Naive thymus-derived CD8-positive, alpha-beta T cell (primary cell): ENCODE data around the gene RELCH. TPM values are rescaled to one million over a fixed set of nuclear protein-coding genes. Genes with fewer than 3 reads are reported as not detected.

ENCODE experiments used
- ATAC-seq, 2 donors: fragments of 150-1000 bp; cut with Tn5 transposase in 1 of 2; sonication (Bioruptor Pico), chemical (Tn5 transposase) in 1 of 2; 1 replicate in 1 of 2; 2 replicates in 1 of 2; pipeline ENCODE4 v1.10.0; 2021; ENCODE audit warnings: mild to moderate bottlenecking in 2 of 2, moderate library complexity in 2 of 2
- POLR2A ChIA-PET: fragments of 350-600 bp; sonication (Branson Sonifier 250); formaldehyde crosslinking; loops from one replicate; lab custom pipeline; 2021; ENCODE audit warnings: antibody characterized with exemption; lab: Charles Lee
- DNase-seq, 10 donors: peaks; one replicate each; pipeline versions ENCODE4 v3.0.0 to v3.0.0-alpha.2; 2020 to 2022
- H3K27ac Mint-ChIP-seq, 10 donors: one replicate each; pipeline ENCODE4 v1.8.0; 2020 to 2022; ENCODE audit warnings: mild to moderate bottlenecking in 10 of 10, mixed read lengths in 10 of 10, moderate library complexity in 4 of 10, inconsistent platforms in 1 of 10
- H3K27me3 Mint-ChIP-seq, 5 donors: one replicate each; pipeline ENCODE4 v1.8.0; 2021 to 2022; ENCODE audit warnings: mixed read lengths in 5 of 5
- H3K36me3 Mint-ChIP-seq, 3 donors: one replicate each; pipeline ENCODE4 v1.8.0; 2020 to 2022; ENCODE audit warnings: mixed read lengths in 3 of 3, mild to moderate bottlenecking in 2 of 3, inconsistent platforms in 1 of 3
- H3K4me1 Mint-ChIP-seq, 4 donors: one replicate each; pipeline ENCODE4 v1.8.0; 2021 to 2022; ENCODE audit warnings: mixed read lengths in 4 of 4
- H3K4me3 Mint-ChIP-seq, 10 donors: one replicate each; pipeline ENCODE4 v1.8.0; 2020 to 2022; ENCODE audit warnings: mild to moderate bottlenecking in 10 of 10, mixed read lengths in 10 of 10, moderate library complexity in 6 of 10, inconsistent platforms in 1 of 10
- H3K9me3 Mint-ChIP-seq, 9 donors: one replicate each; pipeline ENCODE4 v1.8.0; 2020 to 2022; ENCODE audit warnings: mixed read lengths in 9 of 9, mild to moderate bottlenecking in 3 of 9, inconsistent platforms in 1 of 9, moderate library complexity in 1 of 9
- polyA plus RNA-seq, 3 donors: library from polyadenylated mRNA; unstranded; fragments of 300-500 nt; fragmentation: Illumina TruSeq; gene quantifications; one replicate each; pipeline ENCODE4 v1.2.3, GENCODE V29; 2021
- total RNA-seq, 8 experiments: library from RNA in 2 of 8; stranded (reverse) in 2 of 8; gene quantifications; one replicate each; pipeline ENCODE4 v1.2.3 and lab custom pipeline; 2021 to 2026

RELCH gene
- total and polyA plus RNA-seq, 5 experiments from 2014 or later: 6.8 to 53.6 (median 9.3) TPM

- peaks cover 19 to 71% (median 60%) of the 10 kb centered on the region in 4 donors for H3K4me1 Mint-ChIP-seq
- no peaks in the 10 kb centered on the region for H3K27me3 Mint-ChIP-seq
- H3K36me3 Mint-ChIP-seq: peaks cover 0 to 3% (median 2%) of the 10 kb centered on the region in 3 donors
- no peaks in the 10 kb centered on the region for H3K9me3 Mint-ChIP-seq
- H3K27ac Mint-ChIP-seq: peak overlapping the region in 2 of 10 donors; percentile 0 to 37
- no peak for ATAC-seq
- DNase-seq: no peak
- POLR2A ChIA-PET: no interaction called here
- no peak overlapping the region for H3K4me3 Mint-ChIP-seq
These were observed 11.2 kb downstream of the RELCH start for GRCh38 chr18:62198259-62198658.

DNA sequence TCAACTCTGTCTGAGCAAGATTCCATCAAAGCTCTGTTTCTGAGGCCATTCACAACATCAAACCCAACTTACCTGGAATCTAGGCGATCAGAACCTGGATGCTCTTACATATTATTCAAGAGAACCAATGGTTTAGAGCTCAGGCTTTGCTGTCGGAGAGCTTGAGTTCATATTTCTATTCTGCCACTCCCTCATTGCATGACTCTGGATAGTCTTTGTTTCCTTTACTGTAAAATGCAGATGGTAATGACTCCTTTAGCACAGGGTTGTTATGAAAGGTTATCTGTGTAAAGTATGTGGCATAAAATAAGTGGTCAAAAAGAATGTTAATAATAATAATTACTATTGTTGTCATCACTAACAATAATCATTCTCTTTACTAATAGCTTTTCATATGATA is 12.6 kb downstream of the RELCH start:
- DNase-seq (no peak), ATAC-seq (no peak)
- H3K27me3 Mint-ChIP-seq: no peaks in the 10 kb centered on the region
- H3K9me3 Mint-ChIP-seq: no peaks in the 10 kb centered on the region
- POLR2A ChIA-PET: interaction anchor here (1.3 kb wide), 1 partner anchor 12 kb away, joined by 3 read pairs; the partner anchor contains the start of gene RELCH
- H3K4me1 Mint-ChIP-seq: peaks cover 12 to 62% (median 51%) of the 10 kb centered on the region in 4 donors
- peaks cover 0 to 5% (median 5%) of the 10 kb centered on the region in 3 donors for H3K36me3 Mint-ChIP-seq
- no peak overlapping the region for H3K4me3 Mint-ChIP-seq
- peak overlapping the region in 1 of 10 donors; percentile 51 for H3K27ac Mint-ChIP-seq

- Mint-ChIP-seq H3K4me3 (no peak overlapping the region), H3K27me3 (no peaks in the 10 kb centered on the region), H3K9me3 (no peaks in the 10 kb centered on the region), H3K36me3 (peaks cover 0 to 5% (median 5%) of the 10 kb centered on the region in 3 donors), H3K27ac (peak overlapping the region in 2 of 10 donors; percentile 5 to 33), H3K4me1 (peaks cover 12 to 58% (median 48%) of the 10 kb centered on the region in 4 donors)
- ATAC-seq (peak in 1 of 2 donors; percentile 42), DNase-seq (no peak)
- POLR2A ChIA-PET: interaction anchor here (1.3 kb wide), 1 partner anchor 13 kb away, joined by 3 read pairs; the partner anchor contains the start of gene RELCH
These were observed 13.3 kb downstream of the RELCH start for GRCh38 chr18:62200121-62200914.

- H3K4me1 Mint-ChIP-seq: peaks cover 15 to 53% (median 37%) of the 10 kb centered on the region in 4 donors
- POLR2A ChIA-PET: no interaction called here
- DNase-seq: no peak
- H3K27me3 Mint-ChIP-seq: no peaks in the 10 kb centered on the region
- no peaks in the 10 kb centered on the region for H3K9me3 Mint-ChIP-seq
- H3K27ac Mint-ChIP-seq: no peak overlapping the region
- H3K4me3 Mint-ChIP-seq: no peak overlapping the region
- no peak for ATAC-seq
- H3K36me3 Mint-ChIP-seq: peaks cover 0 to 5% (median 2%) of the 10 kb centered on the region in 3 donors
These were observed 14.8 kb downstream of the RELCH start for GRCh38 chr18:62201870-62202269.

DNA sequence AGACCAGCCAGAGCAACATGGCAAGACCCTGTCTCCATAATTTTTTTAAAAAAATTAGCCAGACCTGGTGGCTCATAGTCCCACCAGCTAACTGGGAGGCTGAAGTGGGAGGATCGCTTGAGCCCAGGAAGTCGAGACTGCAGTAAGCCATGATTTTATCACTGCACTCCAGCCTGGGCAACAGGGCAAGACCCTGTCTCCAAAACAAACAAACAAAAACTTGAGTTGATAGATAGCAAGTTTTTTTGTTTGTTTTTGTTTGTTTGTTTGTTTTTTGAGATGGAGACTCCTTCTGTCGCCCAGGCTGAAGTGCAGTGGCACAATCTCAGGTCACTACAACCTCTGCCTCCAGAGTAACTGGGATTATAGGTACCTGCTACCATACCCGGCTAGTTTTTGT is 18.8 kb downstream of the RELCH start:
- Mint-ChIP-seq H3K27ac (peak overlapping the region in 1 of 10 donors; percentile 50), H3K4me3 (no peak overlapping the region), H3K9me3 (peaks cover 0 to 5% (median 0%) of the 10 kb centered on the region in 9 donors), H3K27me3 (no peaks in the 10 kb centered on the region), H3K4me1 (peaks cover 26 to 55% (median 40%) of the 10 kb centered on the region in 4 donors), H3K36me3 (peaks cover 0 to 10% (median 10%) of the 10 kb centered on the region in 3 donors)
- POLR2A ChIA-PET: no interaction called here
- DNase-seq: no peak
- no peak for ATAC-seq

DNA sequence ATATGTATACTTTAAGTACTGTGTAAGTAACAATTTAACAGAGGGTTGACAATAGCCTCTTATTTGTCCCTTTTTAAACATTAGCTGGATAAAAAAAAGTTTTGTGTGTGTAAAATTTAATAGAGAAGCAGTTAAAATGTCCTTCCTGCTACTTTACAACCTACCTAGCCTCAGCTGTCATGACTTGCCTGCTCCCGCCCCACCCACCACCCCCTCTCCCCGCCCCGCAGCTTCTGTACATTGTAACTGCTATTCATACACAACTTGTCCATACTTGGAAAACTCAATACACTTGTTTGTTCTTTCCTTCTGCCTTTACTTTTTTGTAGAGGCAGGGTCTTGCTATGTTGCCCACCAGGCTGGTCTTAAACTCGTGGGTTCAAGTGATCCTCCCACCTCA is 19.5 kb downstream of the RELCH start:
- H3K4me3 Mint-ChIP-seq: no peak overlapping the region
- peaks cover 0 to 13% (median 10%) of the 10 kb centered on the region in 3 donors for H3K36me3 Mint-ChIP-seq
- H3K9me3 Mint-ChIP-seq: peaks cover 0 to 5% (median 0%) of the 10 kb centered on the region in 9 donors
- POLR2A ChIA-PET: no interaction called here
- H3K27me3 Mint-ChIP-seq: no peaks in the 10 kb centered on the region
- H3K4me1 Mint-ChIP-seq: peaks cover 26 to 55% (median 40%) of the 10 kb centered on the region in 4 donors
- ATAC-seq: no peak
- H3K27ac Mint-ChIP-seq: no peak overlapping the region
- DNase-seq: no peak

DNA sequence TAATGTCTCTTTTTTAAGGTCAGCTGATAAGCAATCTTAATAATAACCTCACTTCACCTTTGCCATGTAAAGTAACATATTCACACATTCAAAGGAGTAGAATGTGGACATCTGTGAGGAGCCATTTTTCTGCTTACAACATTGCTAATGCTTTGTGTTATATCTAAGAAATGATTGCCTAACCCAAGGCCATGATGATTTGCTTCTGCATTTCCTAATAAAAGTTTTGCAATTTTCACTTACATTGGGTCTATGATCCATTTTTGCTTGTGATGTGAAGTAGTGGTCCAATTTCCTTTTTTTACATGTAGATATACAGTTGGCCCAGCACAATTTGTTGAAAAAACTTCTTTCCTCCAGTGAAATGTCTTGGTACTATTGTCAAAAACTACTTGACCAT is 22.0 kb downstream of the RELCH start:
- H3K9me3 Mint-ChIP-seq: peaks cover 0 to 5% (median 0%) of the 10 kb centered on the region in 9 donors

GRCh38 chr18:62210138-62210537 is 23.1 kb downstream of the RELCH start:
- POLR2A ChIA-PET: no interaction called here
- Mint-ChIP-seq H3K36me3 (peaks cover 0 to 39% (median 14%) of the 10 kb centered on the region in 3 donors), H3K27ac (peak overlapping the region in 1 of 10 donors; percentile 84), H3K4me1 (peaks cover 31 to 53% (median 49%) of the 10 kb centered on the region in 4 donors), H3K9me3 (peaks cover 0 to 5% (median 0%) of the 10 kb centered on the region in 9 donors), H3K27me3 (no peaks in the 10 kb centered on the region), H3K4me3 (no peak overlapping the region)
- no peak for ATAC-seq
- DNase-seq: no peak

More for the DNA sequence above, 22.0 kb downstream of the RELCH start:
- POLR2A ChIA-PET: no interaction called here
- Mint-ChIP-seq H3K27me3 (no peaks in the 10 kb centered on the region), H3K4me1 (peaks cover 28 to 55% (median 44%) of the 10 kb centered on the region in 4 donors), H3K4me3 (no peak overlapping the region), H3K27ac (peak overlapping the region in 1 of 10 donors; percentile 44), H3K36me3 (peaks cover 0 to 32% (median 17%) of the 10 kb centered on the region in 3 donors)
- no peak for DNase-seq
- no peak for ATAC-seq

GRCh38 chr18:62211325-62211828 is 24.3 kb downstream of the RELCH start:
- Mint-ChIP-seq H3K9me3 (peaks cover 0 to 5% (median 0%) of the 10 kb centered on the region in 9 donors), H3K4me3 (no peak overlapping the region), H3K4me1 (peaks cover 32 to 53% (median 47%) of the 10 kb centered on the region in 4 donors), H3K27ac (no peak overlapping the region), H3K27me3 (no peaks in the 10 kb centered on the region), H3K36me3 (peaks cover 0 to 47% (median 14%) of the 10 kb centered on the region in 3 donors)
- no peak for DNase-seq
- POLR2A ChIA-PET: no interaction called here
- no peak for ATAC-seq

- H3K36me3 Mint-ChIP-seq: peaks cover 0 to 62% (median 11%) of the 10 kb centered on the region in 3 donors
- no peak overlapping the region for H3K4me3 Mint-ChIP-seq
- ATAC-seq: no peak
- peaks cover 0 to 5% (median 0%) of the 10 kb centered on the region in 9 donors for H3K9me3 Mint-ChIP-seq
- H3K4me1 Mint-ChIP-seq: peaks cover 19 to 44% (median 27%) of the 10 kb centered on the region in 4 donors
- H3K27ac Mint-ChIP-seq: peak overlapping the region in 2 of 10 donors; percentile 5 to 43
- no peak for DNase-seq
- POLR2A ChIA-PET: no interaction called here
- H3K27me3 Mint-ChIP-seq: no peaks in the 10 kb centered on the region
These were observed 27.7 kb downstream of the RELCH start for GRCh38 chr18:62214790-62215189.

DNA sequence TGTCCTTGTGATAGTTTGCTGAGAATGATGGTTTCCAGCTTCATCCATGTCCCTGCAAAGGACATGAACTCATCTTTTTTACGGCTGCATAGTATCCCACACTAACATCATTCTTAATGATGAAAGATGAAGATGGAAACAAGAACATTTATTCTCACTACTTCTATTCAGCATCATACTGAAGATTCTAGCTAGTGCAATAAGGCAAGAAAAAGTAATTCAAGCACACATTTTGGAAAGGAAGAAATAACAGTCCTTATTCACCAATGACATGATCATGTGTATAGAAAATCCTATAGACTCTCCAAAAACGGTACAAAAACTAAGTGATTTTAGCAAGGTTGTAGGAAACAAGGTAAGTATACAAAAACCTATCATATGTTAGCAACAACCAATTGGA is 37.2 kb downstream of the RELCH start:
- ATAC-seq (no peak), DNase-seq (no peak)
- Mint-ChIP-seq H3K4me1 (peaks cover 0 to 4% (median 2%) of the 10 kb centered on the region in 4 donors), H3K4me3 (no peak overlapping the region), H3K36me3 (peaks cover 11 to 66% (median 32%) of the 10 kb centered on the region in 3 donors), H3K9me3 (peaks cover 0 to 6% (median 4%) of the 10 kb centered on the region in 9 donors), H3K27me3 (no peaks in the 10 kb centered on the region), H3K27ac (no peak overlapping the region)
- POLR2A ChIA-PET: no interaction called here

GRCh38 chr18:62226047-62226446 is 39.0 kb downstream of the RELCH start:
- peaks cover 0 to 6% (median 4%) of the 10 kb centered on the region in 9 donors for H3K9me3 Mint-ChIP-seq
- H3K27ac Mint-ChIP-seq: no peak overlapping the region
- no peak for DNase-seq
- no peak for ATAC-seq
- POLR2A ChIA-PET: no interaction called here
- H3K36me3 Mint-ChIP-seq: peaks cover 11 to 73% (median 38%) of the 10 kb centered on the region in 3 donors
- H3K27me3 Mint-ChIP-seq: no peaks in the 10 kb centered on the region
- H3K4me3 Mint-ChIP-seq: no peak overlapping the region
- H3K4me1 Mint-ChIP-seq: peaks cover 0 to 2% (median 0%) of the 10 kb centered on the region in 4 donors

DNA sequence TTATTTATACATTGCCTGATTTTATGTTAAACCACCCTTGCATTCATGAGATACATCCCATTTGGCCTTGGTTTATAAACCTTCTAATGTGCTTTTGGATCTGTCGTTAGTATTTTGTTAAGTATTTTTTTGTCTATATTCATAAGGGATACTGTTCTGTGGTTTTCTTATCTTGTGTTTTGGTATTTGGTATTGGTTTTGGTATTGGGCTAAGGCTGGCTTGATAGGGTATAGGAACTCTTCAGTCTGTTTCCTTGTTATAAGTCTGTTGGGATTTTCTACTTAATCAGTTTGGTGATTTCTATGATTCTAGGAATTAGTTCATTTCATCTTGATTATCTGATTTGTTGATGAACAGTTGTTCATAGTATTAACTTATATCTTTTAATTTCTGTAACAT is 49.2 kb downstream of the RELCH start:
- Mint-ChIP-seq H3K4me3 (no peak overlapping the region), H3K27ac (peak overlapping the region in 2 of 10 donors; percentile 2 to 34)
- POLR2A ChIA-PET: no interaction called here

More for the DNA sequence above, 49.2 kb downstream of the RELCH start:
- Mint-ChIP-seq H3K4me1 (peaks cover 0 to 18% (median 6%) of the 10 kb centered on the region in 4 donors), H3K36me3 (peaks cover 4 to 58% (median 24%) of the 10 kb centered on the region in 3 donors), H3K27me3 (no peaks in the 10 kb centered on the region), H3K9me3 (no peaks in the 10 kb centered on the region)
- no peak for DNase-seq
- no peak for ATAC-seq
